ENCODE data around the gene FAM229A.
"Not testable (repeated sequence)": the region's sequence is repeated elsewhere in the genome, so short reads cannot be mapped to it uniquely, and the experiment has no call there.

FAM229A gene

GRCh38 chr1:32362474-32363313 is at the start of gene FAM229A, which contains the start of gene TSSK3:
Gene FAM229A (minus strand): TSS chr1:32362485. CDS start chr1:32362091, 394 bp downstream.
Gene TSSK3 (plus strand): TSS chr1:32362539. CDS start chr1:32362702, 163 bp downstream.
- Histone ChIP-seq H3K9me3 (ENCODE audit: insufficient read depth, low read depth, low read length) (no peaks in the 10 kb centered on the region), H3K27me3 (ENCODE audit: insufficient read depth, low read length) (peaks cover 40% of the 10 kb centered on the region), H3K4me3 (ENCODE audit: low read length) (peak within 1 kb of the TSS; percentile 57; the same call in 1 of the 2 replicates), H3K9ac (ENCODE audit: low read depth, low read length) (peak within 1 kb of the TSS; percentile 45; the same call in 1 of the 2 replicates), H3K4me1 (ENCODE audit: insufficient read depth, low read length) (peaks cover 2% of the 10 kb centered on the region; the same call in 1 of the 2 replicates), H3K27ac (ENCODE audit: low read length) (no peak within 1 kb of the TSS), H3K36me3 (ENCODE audit: insufficient read depth, low read depth, low read length) (peaks cover 41% of the 10 kb centered on the region)

GRCh38 chr1:32411261-32411660 is 49.0 kb upstream of the FAM229A start:
- Histone ChIP-seq H3K27me3 (ENCODE audit: insufficient read depth, low read length) (no peaks in the 10 kb centered on the region), H3K4me3 (ENCODE audit: low read length) (no peak overlapping the region), H3K9me3 (ENCODE audit: insufficient read depth, low read depth, low read length) (peaks cover 28% of the 10 kb centered on the region), H3K9ac (ENCODE audit: low read depth, low read length) (no peak overlapping the region), H3K4me1 (ENCODE audit: insufficient read depth, low read length) (no peaks in the 10 kb centered on the region), H3K36me3 (ENCODE audit: insufficient read depth, low read depth, low read length) (no peaks in the 10 kb centered on the region), H3K27ac (ENCODE audit: low read length) (no peak overlapping the region)

- Histone ChIP-seq H3K27ac (ENCODE audit: low read length) (no peak overlapping the region), H3K4me1 (ENCODE audit: insufficient read depth, low read length) (no peaks in the 10 kb centered on the region), H3K9me3 (ENCODE audit: insufficient read depth, low read depth, low read length) (no peaks in the 10 kb centered on the region; the same call in 1 of the 2 replicates), H3K27me3 (ENCODE audit: insufficient read depth, low read length) (no peaks in the 10 kb centered on the region), H3K9ac (ENCODE audit: low read depth, low read length) (no peak overlapping the region), H3K4me3 (ENCODE audit: low read length) (no peak overlapping the region), H3K36me3 (ENCODE audit: insufficient read depth, low read depth, low read length) (no peaks in the 10 kb centered on the region)
Observed at GRCh38 chr1:32406629-32407111, 44.4 kb upstream of the FAM229A start.

GRCh38 chr1:32405672-32406467 is 43.6 kb upstream of the FAM229A start:
- H3K9me3 ChIP-seq (ENCODE audit: insufficient read depth, low read depth, low read length): no peaks in the 10 kb centered on the region; the same call in 1 of the 2 replicates
- H3K4me3 ChIP-seq (ENCODE audit: low read length): no peak overlapping the region
- H3K36me3 ChIP-seq (ENCODE audit: insufficient read depth, low read depth, low read length): no peaks in the 10 kb centered on the region
- no peak overlapping the region for H3K9ac ChIP-seq (ENCODE audit: low read depth, low read length)
- H3K27me3 ChIP-seq (ENCODE audit: insufficient read depth, low read length): no peaks in the 10 kb centered on the region
- no peak overlapping the region for H3K27ac ChIP-seq (ENCODE audit: low read length)
- no peaks in the 10 kb centered on the region for H3K4me1 ChIP-seq (ENCODE audit: insufficient read depth, low read length)

GRCh38 chr1:32404946-32405345 is 42.7 kb upstream of the FAM229A start:
- Histone ChIP-seq H3K27ac (ENCODE audit: low read length) (no peak overlapping the region), H3K36me3 (ENCODE audit: insufficient read depth, low read depth, low read length) (no peaks in the 10 kb centered on the region), H3K27me3 (ENCODE audit: insufficient read depth, low read length) (no peaks in the 10 kb centered on the region), H3K9ac (ENCODE audit: low read depth, low read length) (no peak overlapping the region), H3K4me3 (ENCODE audit: low read length) (no peak overlapping the region), H3K9me3 (ENCODE audit: insufficient read depth, low read depth, low read length) (no peaks in the 10 kb centered on the region; the same call in 1 of the 2 replicates), H3K4me1 (ENCODE audit: insufficient read depth, low read length) (no peaks in the 10 kb centered on the region)

GRCh38 chr1:32400876-32401631 is 38.8 kb upstream of the FAM229A start:
- H3K27ac ChIP-seq (ENCODE audit: low read length): no peak overlapping the region
- H3K4me1 ChIP-seq (ENCODE audit: insufficient read depth, low read length): no peaks in the 10 kb centered on the region
- H3K9me3 ChIP-seq (ENCODE audit: insufficient read depth, low read depth, low read length): no peaks in the 10 kb centered on the region
- no peaks in the 10 kb centered on the region for H3K36me3 ChIP-seq (ENCODE audit: insufficient read depth, low read depth, low read length)
- no peak overlapping the region for H3K4me3 ChIP-seq (ENCODE audit: low read length)
- H3K27me3 ChIP-seq (ENCODE audit: insufficient read depth, low read length): no peaks in the 10 kb centered on the region
- H3K9ac ChIP-seq (ENCODE audit: low read depth, low read length): peak overlapping the region; percentile 8; the same call in 1 of the 2 replicates

GRCh38 chr1:32399843-32400242 is 37.6 kb upstream of the FAM229A start:
- Histone ChIP-seq H3K9me3 (ENCODE audit: insufficient read depth, low read depth, low read length) (no peaks in the 10 kb centered on the region), H3K27ac (ENCODE audit: low read length) (no peak overlapping the region), H3K36me3 (ENCODE audit: insufficient read depth, low read depth, low read length) (no peaks in the 10 kb centered on the region), H3K27me3 (ENCODE audit: insufficient read depth, low read length) (no peaks in the 10 kb centered on the region), H3K4me1 (ENCODE audit: insufficient read depth, low read length) (no peaks in the 10 kb centered on the region), H3K9ac (ENCODE audit: low read depth, low read length) (no peak overlapping the region), H3K4me3 (ENCODE audit: low read length) (no peak overlapping the region)

GRCh38 chr1:32398401-32398800 is 36.1 kb upstream of the FAM229A start:
- Histone ChIP-seq H3K9ac (ENCODE audit: low read depth, low read length) (no peak overlapping the region), H3K27ac (ENCODE audit: low read length) (no peak overlapping the region), H3K4me1 (ENCODE audit: insufficient read depth, low read length) (peaks cover 3% of the 10 kb centered on the region), H3K27me3 (ENCODE audit: insufficient read depth, low read length) (no peaks in the 10 kb centered on the region), H3K4me3 (ENCODE audit: low read length) (no peak overlapping the region), H3K36me3 (ENCODE audit: insufficient read depth, low read depth, low read length) (no peaks in the 10 kb centered on the region), H3K9me3 (ENCODE audit: insufficient read depth, low read depth, low read length) (no peaks in the 10 kb centered on the region)

- H3K36me3 ChIP-seq (ENCODE audit: insufficient read depth, low read depth, low read length): peaks cover 15% of the 10 kb centered on the region
- not testable (repeated sequence) for H3K9me3 ChIP-seq (ENCODE audit: insufficient read depth, low read depth, low read length); H3K9ac ChIP-seq (ENCODE audit: low read depth, low read length); H3K27ac ChIP-seq (ENCODE audit: low read length); H3K4me1 ChIP-seq (ENCODE audit: insufficient read depth, low read length); H3K4me3 ChIP-seq (ENCODE audit: low read length); H3K27me3 ChIP-seq (ENCODE audit: insufficient read depth, low read length)
Observed at GRCh38 chr1:32396524-32396923, 34.2 kb upstream of the FAM229A start.

GRCh38 chr1:32394890-32395432 is 32.7 kb upstream of the FAM229A start:
- Histone ChIP-seq H3K36me3 (ENCODE audit: insufficient read depth, low read depth, low read length) (peaks cover 31% of the 10 kb centered on the region), H3K27me3 (ENCODE audit: insufficient read depth, low read length) (no peaks in the 10 kb centered on the region), H3K9me3 (ENCODE audit: insufficient read depth, low read depth, low read length) (no peaks in the 10 kb centered on the region), H3K4me1 (ENCODE audit: insufficient read depth, low read length) (peaks cover 6% of the 10 kb centered on the region), H3K27ac (ENCODE audit: low read length) (peak overlapping the region; percentile 53), H3K4me3 (ENCODE audit: low read length) (peak overlapping the region; percentile 97), H3K9ac (ENCODE audit: low read depth, low read length) (peak overlapping the region; percentile 94)

Data from iPS-20b (cell line).